ENCODE measurements around the gene RAB7A. TPM values are rescaled to one million over a fixed set of nuclear protein-coding genes. Genes with fewer than 3 reads are reported as not detected.

RAB7A gene
- polyA plus RNA-seq, 1 donor (not counting 4 experiments of a cell fraction or from before 2014, with no cell fraction given), result 364 TPM

DNA sequence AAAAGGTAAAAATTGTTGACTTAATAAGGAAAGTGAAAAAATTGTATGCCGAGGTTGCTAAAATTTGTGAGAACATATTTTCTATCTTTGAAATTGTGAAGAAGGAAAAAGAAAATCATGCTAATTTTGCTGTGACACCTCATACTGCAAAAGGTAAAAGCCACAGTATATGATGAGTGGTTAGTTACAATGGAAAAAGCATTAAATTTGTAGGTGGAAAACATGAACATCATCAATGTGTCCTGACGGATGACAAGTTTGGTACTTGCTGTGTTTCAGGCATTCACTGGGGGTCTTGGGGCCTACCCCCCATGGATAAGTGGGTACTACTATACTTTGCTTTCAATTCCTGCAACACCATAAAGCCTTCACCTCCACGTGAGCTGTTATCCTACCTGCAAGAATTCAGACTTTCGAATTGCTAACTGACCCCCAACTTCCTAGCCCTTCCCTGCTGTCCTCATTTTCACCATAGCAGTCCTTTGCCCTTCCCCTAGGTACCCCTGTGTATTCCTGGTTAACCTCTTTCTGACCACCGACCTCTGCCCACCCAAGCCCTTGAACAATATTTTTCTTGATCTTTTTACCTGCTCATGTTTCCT lies 62.4 kb downstream of the RAB7A start:
- Histone ChIP-seq H3K79me2 (ENCODE audit: control insufficient read depth, insufficient read depth, low read length) (peaks cover 87% of the 10 kb centered on the region), H3K36me3 (ENCODE audit: control insufficient read depth in 2 of 2, extremely low read depth in 1 of 2, insufficient read depth in 2 of 2, low read length in 2 of 2) (peaks cover 0 to 6% of the 10 kb centered on the region in 2 experiments), H3K27me3 (ENCODE audit: control insufficient read depth, extremely low read depth, insufficient read depth, low read length) (no peaks in the 10 kb centered on the region), H3K4me3 (ENCODE audit: control insufficient read depth in 2 of 3, extremely low read depth in 1 of 3, insufficient read depth in 2 of 3, low read depth in 1 of 3, low read length in 3 of 3) (no peak overlapping the region), H3K4me2 (ENCODE audit: control insufficient read depth, extremely low read depth, insufficient read depth, low read depth, low read length) (peak overlapping the region; percentile 88), H4K20me1 (ENCODE audit: control insufficient read depth, extremely low read depth, insufficient read depth, low read length) (peaks cover 6% of the 10 kb centered on the region), H3K4me1 (ENCODE audit: control insufficient read depth, extremely low read depth, insufficient read depth, low read length) (peaks cover 53% of the 10 kb centered on the region), H3K9ac (ENCODE audit: control insufficient read depth, extremely low read depth, insufficient read depth, low read length) (peak overlapping the region; percentile 1), H3K27ac (ENCODE audit: control insufficient read depth, insufficient read depth, low read length) (peak overlapping the region; percentile 97), H3K9me1 (ENCODE audit: control insufficient read depth, extremely low read depth, insufficient read depth, low read length) (peaks cover 3% of the 10 kb centered on the region), H3K9me3 (ENCODE audit: control insufficient read depth, low read depth, low read length) (no peaks in the 10 kb centered on the region), H2AFZ (ENCODE audit: control insufficient read depth, low read length) (no peak overlapping the region)
- TF ChIP-seq, protein P1, sequence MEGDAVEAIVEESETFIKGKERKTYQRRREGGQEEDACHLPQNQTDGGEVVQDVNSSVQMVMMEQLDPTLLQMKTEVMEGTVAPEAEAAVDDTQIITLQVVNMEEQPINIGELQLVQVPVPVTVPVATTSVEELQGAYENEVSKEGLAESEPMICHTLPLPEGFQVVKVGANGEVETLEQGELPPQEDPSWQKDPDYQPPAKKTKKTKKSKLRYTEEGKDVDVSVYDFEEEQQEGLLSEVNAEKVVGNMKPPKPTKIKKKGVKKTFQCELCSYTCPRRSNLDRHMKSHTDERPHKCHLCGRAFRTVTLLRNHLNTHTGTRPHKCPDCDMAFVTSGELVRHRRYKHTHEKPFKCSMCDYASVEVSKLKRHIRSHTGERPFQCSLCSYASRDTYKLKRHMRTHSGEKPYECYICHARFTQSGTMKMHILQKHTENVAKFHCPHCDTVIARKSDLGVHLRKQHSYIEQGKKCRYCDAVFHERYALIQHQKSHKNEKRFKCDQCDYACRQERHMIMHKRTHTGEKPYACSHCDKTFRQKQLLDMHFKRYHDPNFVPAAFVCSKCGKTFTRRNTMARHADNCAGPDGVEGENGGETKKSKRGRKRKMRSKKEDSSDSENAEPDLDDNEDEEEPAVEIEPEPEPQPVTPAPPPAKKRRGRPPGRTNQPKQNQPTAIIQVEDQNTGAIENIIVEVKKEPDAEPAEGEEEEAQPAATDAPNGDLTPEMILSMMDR (optimal IDR thresholded peaks at IDR 0.05 in 1 of 3, IDR thresholded peaks at IDR 0.05 in 1 of 3, conservative IDR thresholded peaks at IDR 0.05 in 1 of 3; ENCODE audit: extremely low read depth in 1 of 3, insufficient read depth in 2 of 3, low read length in 3 of 3), result no peak
- no peak for TF ChIP-seq EZH2 (IDR thresholded peaks at IDR 0.05; ENCODE audit: low read length)
- dilution Hi-C loops (cut with MboI; ENCODE audit: extremely low pct_ligation_motif_present, low sequenced_read_pairs), result no loop called here
- no peak for FAIRE-seq
- DNase-seq (ENCODE audit: low read depth, low spot score), result no peak

DNA sequence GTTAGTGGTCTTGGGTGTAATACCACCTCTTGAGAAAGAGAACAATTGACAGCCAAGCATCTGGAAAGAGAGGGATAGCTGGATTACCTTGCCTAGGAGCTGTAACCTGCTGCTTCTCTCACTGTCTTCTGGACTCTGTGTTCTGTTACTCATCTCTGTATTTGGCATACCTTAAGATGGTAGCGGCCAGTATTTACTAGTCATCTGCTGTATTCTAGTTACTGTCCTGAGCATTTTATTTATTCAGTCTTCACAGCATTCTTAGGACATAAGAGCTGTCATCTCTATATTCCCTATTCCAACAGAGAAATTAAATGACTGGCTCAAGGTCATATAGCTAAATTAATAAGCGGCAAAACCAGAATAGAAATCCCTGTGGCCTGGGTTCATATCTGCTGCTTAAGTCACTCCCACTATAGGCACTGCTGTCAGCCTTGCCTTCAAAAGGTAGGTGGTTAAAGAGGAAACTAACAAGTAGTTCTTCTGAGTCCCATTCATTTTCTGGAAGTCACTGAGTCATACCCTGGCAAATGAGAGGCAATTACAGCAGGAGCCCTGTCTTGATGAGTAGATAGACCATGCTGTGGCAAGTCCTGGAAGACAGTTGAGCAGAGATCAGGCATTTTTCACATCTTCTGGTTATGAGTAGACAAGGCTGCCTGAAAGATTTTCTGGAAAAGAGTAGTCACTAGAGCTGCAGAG lies 68.2 kb downstream of the RAB7A start:
- TF ChIP-seq EZH2 (IDR thresholded peaks at IDR 0.05; ENCODE audit: low read length), result no peak
- TF ChIP-seq, protein P1 (optimal IDR thresholded peaks at IDR 0.05 in 1 of 3, IDR thresholded peaks at IDR 0.05 in 1 of 3, conservative IDR thresholded peaks at IDR 0.05 in 1 of 3; ENCODE audit: extremely low read depth in 1 of 3, insufficient read depth in 2 of 3, low read length in 3 of 3), result no peak
- peak overlapping the region; percentile 89 for H3K4me2 ChIP-seq (ENCODE audit: control insufficient read depth, extremely low read depth, insufficient read depth, low read depth, low read length)
- peaks cover 72% of the 10 kb centered on the region for H3K79me2 ChIP-seq (ENCODE audit: control insufficient read depth, insufficient read depth, low read length)
- FAIRE-seq (peak; percentile 95), DNase-seq (ENCODE audit: low read depth, low spot score) (peak; percentile 88)
- no peak overlapping the region for H2AFZ ChIP-seq (ENCODE audit: control insufficient read depth, low read length)
- dilution Hi-C loops (cut with MboI; ENCODE audit: extremely low pct_ligation_motif_present, low sequenced_read_pairs), result no loop called here
- peaks cover 15 to 39% of the 10 kb centered on the region in 2 experiments for H3K36me3 ChIP-seq (ENCODE audit: control insufficient read depth in 2 of 2, extremely low read depth in 1 of 2, insufficient read depth in 2 of 2, low read length in 2 of 2)
- no peaks in the 10 kb centered on the region for H4K20me1 ChIP-seq (ENCODE audit: control insufficient read depth, extremely low read depth, insufficient read depth, low read length)
- peak overlapping the region; percentile 80 for H3K27ac ChIP-seq (ENCODE audit: control insufficient read depth, insufficient read depth, low read length)
- H3K4me1 ChIP-seq (ENCODE audit: control insufficient read depth, extremely low read depth, insufficient read depth, low read length), result peaks cover 31% of the 10 kb centered on the region
- no peaks in the 10 kb centered on the region for H3K9me3 ChIP-seq (ENCODE audit: control insufficient read depth, low read depth, low read length)
- H3K4me3 ChIP-seq (ENCODE audit: control insufficient read depth in 2 of 3, extremely low read depth in 1 of 3, insufficient read depth in 2 of 3, low read depth in 1 of 3, low read length in 3 of 3), result peak overlapping the region in 2 of 3 experiments; percentile 35 to 59
- H3K9me1 ChIP-seq (ENCODE audit: control insufficient read depth, extremely low read depth, insufficient read depth, low read length), result no peaks in the 10 kb centered on the region
- peak overlapping the region; percentile 45 for H3K9ac ChIP-seq (ENCODE audit: control insufficient read depth, extremely low read depth, insufficient read depth, low read length)
- H3K27me3 ChIP-seq (ENCODE audit: control insufficient read depth, extremely low read depth, insufficient read depth, low read length), result no peaks in the 10 kb centered on the region
